Activated T-cell treated with anti-CD3 and anti-CD28 coated beads for 48 hours (primary cell): Measurements from ENCODE around the gene SLC30A7.

Source experiments
- DNase-seq: peaks from one replicate; pipeline ENCODE4 v3.0.0-alpha.2; 2020; ENCODE audit warnings: low read depth

Gene SLC30A7

GRCh38 chr1:101025657-101026429, 130.0 kb downstream of the SLC30A7 start, which contains the start of gene DPH5:
TSS of gene DPH5 (minus strand) at chr1:101025784. CDS start at chr1:101025443, 341 bp downstream.
- DNase-seq = peak; percentile 87

GRCh38 chr1:101026430-101026788, 130.5 kb downstream of the SLC30A7 start:
- DNase-seq = no peak

- DNase-seq = no peak
Measured at GRCh38 chr1:101027194-101027772, 131.4 kb downstream of the SLC30A7 start.

GRCh38 chr1:101028466-101028865, 132.6 kb downstream of the SLC30A7 start:
- DNase-seq = no peak

- no peak for DNase-seq
Measured at GRCh38 chr1:101029184-101029583, 133.3 kb downstream of the SLC30A7 start.

- DNase-seq = no peak
Measured at GRCh38 chr1:101030881-101031280, 135.0 kb downstream of the SLC30A7 start.
